Endometrium (tissue), 2 donors: Measurements from ENCODE around the gene HDAC10.

ENCODE experiments used
- FAIRE-seq: peaks from 2 replicates; lab custom pipeline; 2012; peaks lifted over from hg19 to GRCh38; lab: Jason Lieb, UNC
- donor health status: control.
- donor health status: control.

The HDAC10 gene

GRCh38 chr22:50269573-50269969 is 18.5 kb upstream of the HDAC10 start:
- FAIRE-seq = no peak

- FAIRE-seq = no peak
Measured at GRCh38 chr22:50268655-50269113, 17.6 kb upstream of the HDAC10 start.

- no peak for FAIRE-seq
Measured at GRCh38 chr22:50267591-50268390, 16.7 kb upstream of the HDAC10 start.

DNA sequence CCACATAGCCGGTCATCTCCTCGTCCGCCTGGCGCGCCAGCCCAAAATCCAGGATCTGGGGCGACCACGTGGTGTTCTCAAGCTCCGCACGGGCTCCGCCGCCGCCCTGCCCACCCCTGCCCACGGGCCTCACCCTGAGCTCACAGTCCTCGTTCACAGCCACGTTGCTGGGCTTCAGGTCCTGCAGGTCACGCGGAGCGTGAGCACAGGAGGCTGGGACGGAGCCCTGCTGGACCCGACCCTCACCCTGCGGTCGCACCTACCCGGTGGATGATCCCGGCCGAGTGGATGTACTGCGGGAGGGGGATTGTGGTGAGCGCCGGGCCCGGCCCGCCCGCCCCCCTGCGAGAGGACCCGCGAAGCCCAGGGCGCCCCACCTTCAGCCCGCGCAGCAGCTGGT is 15.9 kb upstream of the HDAC10 start:
- FAIRE-seq = no peak

DNA sequence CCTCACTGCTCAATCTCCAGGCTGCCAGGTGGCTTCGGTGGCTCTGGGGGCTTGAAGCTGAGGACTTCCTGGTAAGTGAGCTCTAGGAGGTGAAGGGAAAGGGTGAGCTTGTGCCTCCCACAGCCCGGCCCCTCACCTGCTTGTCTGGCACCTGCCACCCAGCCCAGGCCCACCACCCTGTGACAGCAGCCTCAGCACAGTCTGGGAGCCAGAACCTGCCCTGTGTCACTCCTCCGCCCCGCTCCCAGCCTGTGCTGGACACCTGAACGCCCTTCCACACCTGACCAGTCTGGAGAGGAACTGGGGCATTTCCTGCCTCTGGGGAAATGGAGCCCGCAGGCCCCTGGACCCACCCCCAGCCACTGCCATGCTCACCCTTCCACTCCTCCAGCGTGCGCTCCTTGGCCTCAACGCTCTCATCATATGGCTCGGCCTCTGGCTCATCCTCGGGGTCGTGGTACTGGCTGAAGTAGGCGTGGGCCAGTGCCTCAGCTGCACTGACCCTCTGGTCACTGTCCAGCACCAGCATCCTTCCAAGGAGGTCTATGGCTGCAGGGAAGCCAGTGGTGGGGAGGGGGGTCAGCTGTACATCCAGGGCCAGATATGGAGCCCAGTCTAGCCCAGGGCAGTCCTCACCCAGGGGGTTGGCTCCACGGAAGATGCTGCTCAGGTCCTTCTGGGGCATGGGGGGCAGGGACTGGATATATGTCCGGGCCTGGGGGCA is 14.0 kb upstream of the HDAC10 start:
- no peak for FAIRE-seq

DNA sequence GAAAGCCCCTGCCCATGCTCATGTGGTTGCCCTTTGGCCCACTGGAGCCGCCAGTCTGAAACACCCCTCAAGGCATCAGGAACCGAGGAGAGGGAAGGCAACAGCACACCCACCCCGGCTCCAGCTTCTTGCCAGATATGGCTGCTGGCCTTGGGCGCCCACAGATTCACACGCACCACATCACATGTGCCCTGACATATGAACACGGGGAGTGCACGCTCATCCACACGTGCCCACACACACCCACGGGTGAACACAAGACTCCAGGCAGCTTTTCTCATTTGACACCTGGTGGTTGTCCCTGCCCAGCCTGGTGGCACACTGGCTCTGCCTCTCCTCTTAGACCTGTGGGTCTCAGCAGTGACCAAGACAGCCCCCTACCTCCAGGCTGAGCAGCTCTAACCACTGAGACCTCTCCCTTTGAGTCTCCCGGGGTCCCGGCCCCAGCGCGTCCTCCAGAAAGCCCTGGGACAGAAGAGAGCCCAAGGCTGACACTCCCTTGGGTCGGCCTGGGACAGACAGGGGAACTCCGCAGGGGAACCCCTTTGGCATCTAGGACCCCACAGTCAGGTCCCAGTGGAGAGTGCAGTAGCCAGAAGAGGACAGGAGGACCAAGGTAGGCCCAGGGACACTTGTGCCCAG is 13.2 kb upstream of the HDAC10 start:
- FAIRE-seq = no peak

DNA sequence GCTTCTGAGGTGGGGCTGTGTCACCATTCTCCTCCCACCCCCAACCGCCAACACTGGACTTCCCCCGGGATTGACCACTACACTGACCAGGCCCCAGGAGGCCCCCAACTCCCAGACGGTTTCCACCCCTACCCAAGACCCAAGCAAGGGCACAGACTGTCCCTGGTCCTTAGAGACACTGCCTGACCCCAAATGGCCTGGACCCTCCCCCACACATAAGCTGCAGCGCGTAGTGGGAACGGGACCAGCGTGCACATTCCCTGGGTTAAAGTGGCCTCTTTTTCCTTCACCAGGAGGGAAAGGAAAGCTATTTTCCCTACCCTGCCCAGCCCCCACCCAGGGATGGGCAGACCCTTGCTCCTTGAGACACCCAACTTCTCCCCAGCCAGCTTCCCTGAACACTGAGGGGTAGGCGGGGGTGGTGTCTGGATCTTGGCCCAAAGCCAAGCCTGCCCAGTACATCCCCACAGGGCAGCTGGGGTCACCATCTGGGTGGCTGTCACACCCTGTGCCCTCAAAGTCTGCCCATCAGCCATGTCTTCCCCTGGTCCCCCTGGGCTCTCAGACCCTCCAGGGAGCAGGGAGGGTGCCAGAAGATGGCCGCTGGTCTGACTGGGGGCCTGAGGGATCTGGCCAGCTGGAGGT is 12.0 kb upstream of the HDAC10 start:
- FAIRE-seq = no peak

DNA sequence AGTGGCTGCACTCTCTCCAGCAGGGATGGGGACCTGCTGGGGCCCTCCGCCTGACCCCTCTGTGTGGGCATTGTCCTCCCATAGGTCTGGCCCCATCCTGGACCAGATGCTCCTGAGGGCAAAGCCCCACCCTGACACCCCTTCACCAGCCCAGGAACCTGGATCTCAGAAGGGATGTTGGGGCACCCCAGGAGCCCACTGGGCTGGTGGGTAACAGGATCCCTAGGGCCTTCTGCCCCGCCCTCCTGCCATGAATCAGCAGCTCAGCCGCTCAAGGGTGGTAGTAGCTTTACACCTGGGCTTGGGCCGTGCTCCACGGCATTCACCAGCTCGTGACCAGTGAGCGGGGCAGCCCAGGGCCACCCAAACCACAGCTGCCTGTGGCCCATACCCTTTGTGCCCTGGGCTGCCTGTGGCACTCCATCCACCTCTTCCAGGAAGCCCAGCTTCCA is 11.4 kb upstream of the HDAC10 start:
- FAIRE-seq = no peak

DNA sequence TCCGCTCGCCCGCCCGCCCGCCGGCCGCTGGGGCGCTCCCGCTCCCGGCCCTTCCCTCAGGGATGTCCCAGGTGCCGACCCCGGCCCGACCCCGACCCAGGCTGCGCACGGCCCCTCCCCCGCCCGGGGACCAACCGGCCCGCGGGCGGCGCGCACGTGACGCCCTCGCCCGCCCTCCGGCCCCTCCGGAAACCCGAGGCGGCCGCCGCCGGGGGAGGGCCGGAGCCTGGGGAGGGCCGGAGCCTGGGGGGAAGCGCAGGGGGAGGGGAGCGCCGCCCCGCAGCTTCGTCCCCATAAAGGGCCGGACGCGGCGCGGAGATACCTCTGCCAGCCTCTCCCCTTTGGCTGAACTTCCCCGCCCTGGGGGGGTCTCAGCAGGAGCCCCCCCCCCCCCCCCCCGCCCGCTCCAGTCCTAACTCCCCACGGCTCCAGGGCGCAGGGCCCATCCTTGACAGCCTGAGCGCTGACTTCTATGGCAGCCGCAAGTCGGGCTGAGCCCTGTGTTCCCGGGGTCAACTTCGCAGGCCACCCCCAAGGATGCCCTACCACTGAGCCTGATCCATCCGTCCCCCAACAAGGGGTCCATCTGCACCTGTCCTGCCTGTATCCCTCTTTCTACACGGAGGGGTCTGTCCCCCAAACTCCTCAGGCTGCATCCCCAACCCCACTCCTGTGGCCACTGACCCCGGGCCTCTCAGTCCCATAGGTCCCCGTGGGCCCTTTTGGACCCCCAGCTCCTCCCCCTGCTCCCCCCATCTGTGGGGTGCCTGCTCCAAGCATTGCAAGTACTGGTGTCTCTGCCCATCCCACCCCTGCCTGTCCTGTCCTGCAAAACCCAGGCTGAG is 10.8 kb upstream of the HDAC10 start, which contains the start of gene MAPK12:
Gene MAPK12, minus strand, starts transcription at position 69 of the 845 bp plus-strand sequence. CDS start 174 bp downstream, outside the sequence.
- no peak for FAIRE-seq

- FAIRE-seq = no peak
Measured at GRCh38 chr22:50260801-50261614, 9.9 kb upstream of the HDAC10 start.

GRCh38 chr22:50260434-50260800 is 9.4 kb upstream of the HDAC10 start:
- FAIRE-seq = no peak

GRCh38 chr22:50259302-50259701 is 8.2 kb upstream of the HDAC10 start:
- FAIRE-seq = no peak

DNA sequence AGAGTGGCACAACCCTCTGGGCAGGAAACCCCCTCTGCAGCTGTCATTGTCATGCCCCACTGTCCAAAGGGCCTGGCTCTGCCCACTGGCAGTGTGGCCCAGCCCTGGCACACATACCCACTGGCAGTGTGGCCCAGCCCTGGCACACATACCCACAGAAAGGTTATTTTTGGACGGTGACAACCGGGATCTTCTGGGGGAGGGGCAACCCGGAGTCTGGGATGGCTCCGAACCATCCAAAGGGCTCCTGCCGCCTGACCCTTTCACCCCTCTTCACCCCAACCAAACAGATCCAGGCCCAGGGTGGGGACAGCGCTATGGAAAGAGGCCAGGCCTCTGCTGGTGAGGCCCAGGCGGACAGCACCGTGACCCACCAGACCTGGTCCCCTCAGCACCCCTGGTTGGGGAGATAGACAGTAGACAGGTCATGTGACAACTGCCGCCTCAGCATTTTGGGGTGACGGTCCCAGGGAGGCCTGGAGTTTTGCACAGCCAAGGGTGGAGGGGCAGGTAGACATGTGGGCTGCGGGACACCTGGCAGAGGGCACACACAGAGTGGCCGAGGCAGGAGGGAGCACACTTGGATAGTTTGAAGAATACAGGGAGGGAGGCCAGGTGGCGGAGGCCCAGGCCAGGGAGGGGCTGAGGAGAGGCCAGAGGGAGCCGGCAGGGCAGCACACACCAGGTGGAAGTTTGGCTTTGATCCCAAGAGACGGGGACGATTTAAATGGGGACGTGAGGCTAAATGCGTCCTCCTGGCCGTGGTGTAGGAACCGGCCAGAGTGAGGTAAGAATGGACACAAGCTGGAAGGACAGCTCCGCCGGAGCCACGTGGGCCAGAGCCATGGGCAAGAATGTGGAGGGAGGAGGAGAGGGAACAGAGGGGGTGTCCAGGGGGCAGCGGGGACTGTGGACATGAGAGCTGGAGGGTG is 7.6 kb upstream of the HDAC10 start:
- FAIRE-seq = no peak

DNA sequence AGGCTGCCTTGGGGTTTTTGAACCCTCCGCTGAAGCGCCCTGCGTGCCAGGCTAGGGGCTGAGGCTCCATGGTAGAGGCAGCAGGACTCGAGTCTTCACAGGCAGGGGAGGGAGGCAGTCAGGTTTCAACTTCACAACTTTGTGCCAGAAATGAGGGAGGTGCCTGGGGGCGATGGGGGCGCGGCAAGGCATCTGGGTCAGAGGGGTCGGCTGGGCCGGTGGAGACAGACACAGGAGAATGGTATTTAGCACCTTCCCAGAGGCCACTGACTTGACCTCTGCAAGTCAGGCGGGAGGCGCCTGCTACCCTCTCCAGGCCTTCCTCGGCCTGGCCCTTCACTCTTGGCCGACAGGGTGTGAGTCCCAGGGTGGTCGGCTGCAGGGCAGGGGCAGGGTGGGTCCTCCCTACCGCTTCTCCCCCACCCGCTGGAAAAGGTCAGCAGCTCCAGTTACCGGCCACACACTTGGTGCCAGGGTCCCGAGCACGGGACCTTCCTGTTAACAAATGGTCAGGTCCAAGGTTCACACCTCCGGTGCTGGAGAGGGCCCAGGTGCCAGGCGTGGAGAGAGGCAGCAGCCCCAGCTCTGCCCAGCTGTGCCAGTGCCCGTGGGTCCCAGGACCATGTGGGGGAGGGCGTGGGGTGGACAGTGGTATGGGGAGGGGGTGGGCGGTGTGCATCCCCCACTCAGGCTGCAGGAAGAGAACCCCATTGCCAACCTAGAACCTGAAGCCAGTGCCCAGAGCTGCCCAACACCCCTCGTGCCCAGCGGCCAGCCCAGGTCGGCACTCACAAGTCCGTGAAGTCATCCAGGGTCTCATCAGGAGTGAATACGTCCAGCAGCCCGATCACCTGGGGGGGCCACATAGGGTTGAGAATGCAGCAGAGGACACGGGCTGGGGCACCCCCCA is 6.6 kb upstream of the HDAC10 start:
- no peak for FAIRE-seq

DNA sequence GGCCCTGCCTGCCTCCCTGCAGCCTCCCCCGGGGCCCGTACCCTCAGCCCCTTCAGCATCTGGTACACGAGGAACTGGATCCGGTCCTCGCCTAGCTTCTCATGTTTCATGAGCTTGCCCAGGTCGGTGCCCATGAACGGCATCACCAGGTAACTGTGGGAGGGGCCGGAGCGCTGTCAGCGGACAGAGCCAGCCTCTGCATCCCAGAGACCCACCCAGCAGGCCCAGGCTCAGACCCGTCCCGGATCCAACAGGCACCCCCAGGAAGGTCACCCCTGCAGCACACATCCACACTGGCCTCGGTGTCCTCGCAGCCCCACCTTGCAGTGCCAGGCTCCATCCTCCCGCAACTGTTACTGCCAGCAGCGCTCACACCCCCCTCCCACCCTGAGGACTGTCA is 6.0 kb upstream of the HDAC10 start:
- no peak for FAIRE-seq

- no peak for FAIRE-seq
Measured at GRCh38 chr22:50256258-50256862, 5.3 kb upstream of the HDAC10 start.

GRCh38 chr22:50255607-50256006 is 4.5 kb upstream of the HDAC10 start:
- no peak for FAIRE-seq

DNA sequence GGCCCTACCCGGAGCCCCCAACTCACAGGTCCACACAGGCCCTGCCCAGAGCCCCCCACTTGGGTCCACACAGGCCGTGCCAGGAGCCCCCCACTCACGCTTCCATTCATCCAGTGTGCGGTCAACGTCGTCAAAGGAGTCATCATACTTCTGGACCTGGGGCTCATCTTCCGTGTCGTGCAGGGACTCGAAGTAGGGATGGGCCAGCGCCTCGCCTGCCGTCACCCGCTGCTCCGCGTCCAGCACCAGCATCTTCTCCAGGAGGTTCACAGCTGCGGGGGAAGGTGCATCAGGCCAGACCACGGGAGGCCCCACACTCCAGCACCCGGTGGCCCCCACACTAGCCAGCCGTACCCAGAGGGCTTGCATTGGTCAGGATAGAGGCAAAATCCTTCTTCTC is 4.0 kb upstream of the HDAC10 start:
- FAIRE-seq = no peak
